HepG2 (cell line): ENCODE results near the gene EEA1. TPM values are rescaled to one million over a fixed set of nuclear protein-coding genes. Genes with fewer than 3 reads are reported as not detected.
A peak's percentile ranks its signal among the peaks of the same experiment; 100 is the strongest.

Source experiments
- AHR ChIP-seq: IDR thresholded peaks from 2 replicates; pipeline ENCODE4 v1.6.1; 2018; ENCODE audit warnings: missing genetic modification reagents, missing compliant biosample characterization
- ATAD3A ChIP-seq: sonication (generic); formaldehyde crosslinking; IDR thresholded peaks from 2 replicates; pipeline ENCODE4 v1.4.0; 2020; ENCODE audit warnings: missing genetic modification reagents
- ATF7-NPFF ChIP-seq: sonication (generic); formaldehyde crosslinking; IDR thresholded peaks from 2 replicates; pipeline ENCODE4 v1.8.1; 2023; ENCODE audit warnings: mild to moderate bottlenecking, low read depth, missing genetic modification reagents, moderate library complexity
- BORCS8-MEF2B ChIP-seq: sonication (generic); formaldehyde crosslinking; IDR thresholded peaks from 2 replicates; pipeline ENCODE4 v1.8.0; 2022; ENCODE audit warnings: mild to moderate bottlenecking, missing genetic modification reagents
- FOXO1 ChIP-seq: sonication (generic); formaldehyde crosslinking; IDR thresholded peaks from 2 replicates; pipeline ENCODE4 v1.4.0; 2020; ENCODE audit warnings: missing genetic modification reagents
- MYC ChIP-seq: sonication (generic); formaldehyde crosslinking; IDR thresholded peaks from 2 replicates; pipeline ENCODE4 v1.9.0; 2021; ENCODE audit warnings: missing genetic modification reagents, borderline replicate concordance
- NPAS2 ChIP-seq: sonication (generic); formaldehyde crosslinking; IDR thresholded peaks from 2 replicates; pipeline ENCODE4 v1.8.0; 2022; ENCODE audit warnings: mild to moderate bottlenecking, missing genetic modification reagents, borderline replicate concordance
- SMAD9 ChIP-seq: sonication (generic); formaldehyde crosslinking; IDR thresholded peaks from 2 replicates; pipeline ENCODE4 v1.5.1; 2020; ENCODE audit warnings: mild to moderate bottlenecking, missing genetic modification reagents
- ZBTB44 ChIP-seq: sonication (generic); formaldehyde crosslinking; IDR thresholded peaks from 2 replicates; pipeline ENCODE4 v1.4.0; 2020; ENCODE audit warnings: missing genetic modification reagents
- ZBTB7A ChIP-seq: sonication (generic); formaldehyde crosslinking; IDR thresholded peaks from 2 replicates; pipeline ENCODE4 v1.8.0; 2022; ENCODE audit warnings: mild to moderate bottlenecking, missing genetic modification reagents
- ZFP62 ChIP-seq: sonication (generic); formaldehyde crosslinking; IDR thresholded peaks from 2 replicates; pipeline ENCODE4 v1.4.0; 2020; ENCODE audit warnings: missing genetic modification reagents
- ZNF550 ChIP-seq: sonication (generic); formaldehyde crosslinking; IDR thresholded peaks from 2 replicates; pipeline ENCODE4 v1.4.0; 2020; ENCODE audit warnings: mild to moderate bottlenecking, missing genetic modification reagents, borderline replicate concordance
- ZNF569 ChIP-seq: sonication (generic); formaldehyde crosslinking; IDR thresholded peaks from 2 replicates; pipeline ENCODE4 v1.5.0; 2020; ENCODE audit warnings: mild to moderate bottlenecking, missing genetic modification reagents, moderate library complexity, borderline replicate concordance
- ZNF614 ChIP-seq: IDR thresholded peaks from 2 replicates; pipeline ENCODE4 v1.6.1; 2018; ENCODE audit warnings: missing biosample characterization, missing genetic modification reagents, inconsistent platforms, borderline replicate concordance
- ZNF83 ChIP-seq: sonication (generic); formaldehyde crosslinking; IDR thresholded peaks from 2 replicates; pipeline ENCODE4 v1.4.0; 2020; ENCODE audit warnings: missing genetic modification reagents, mild to moderate bottlenecking, borderline replicate concordance
- polyA plus RNA-seq, 8 experiments: library from polyadenylated mRNA; depleted of rRNA in 3 of 8; stranded (reverse) in 7 of 8; unstranded in 1 of 8; fragments of >200 nt; fragmentation: Illumina TruSeq in 4 of 8; extraction: Trizol in 4 of 8; gene quantifications; 2 replicates each; pipeline versions ENCODE4 v1.2.1 to v1.2.3, GENCODE V29; 2011 to 2016; ENCODE audit warnings: low read depth in 4 of 8, missing spikeins in 1 of 8, mixed read lengths in 1 of 8; ENCODE audit not compliant: insufficient read depth in 1 of 8
- total RNA-seq, 5 experiments: library from RNA; depleted of rRNA; stranded (reverse); fragments of >200 nt; fragmentation: Illumina TruSeq; extraction: Trizol; gene quantifications; 2 replicates each; pipeline ENCODE4 v1.2.3, GENCODE V29; 2016; ENCODE audit warnings: low read depth in 1 of 5
- TF ChIP-seq, protein P1 (sequence below): IDR thresholded peaks from 2 replicates; pipeline ENCODE4 v1.6.1; 2016; ENCODE audit warnings: low read depth, borderline replicate concordance
- TF ChIP-seq, protein P2 (sequence below): sonication (generic); formaldehyde crosslinking; IDR thresholded peaks from 2 replicates; pipeline ENCODE4 v1.4.0; 2020; ENCODE audit warnings: mild to moderate bottlenecking, missing genetic modification reagents
- TF ChIP-seq, protein P3 (sequence below): sonication (generic); formaldehyde crosslinking; IDR thresholded peaks from 2 replicates; pipeline ENCODE4 v1.8.0; 2022; ENCODE audit warnings: missing genetic modification reagents, low read depth, mild to moderate bottlenecking, borderline replicate concordance
- TF ChIP-seq, protein P4 (sequence below): sonication (generic); formaldehyde crosslinking; IDR thresholded peaks from 2 replicates; pipeline ENCODE4 v1.4.0; 2020; ENCODE audit warnings: missing genetic modification reagents

Gene EEA1
- total and polyA plus RNA-seq, 2 of the 13 experiments (the other 11 are each of a cell fraction or from before 2014, with no cell fraction given) = 5.0 to 19.3 TPM

DNA sequence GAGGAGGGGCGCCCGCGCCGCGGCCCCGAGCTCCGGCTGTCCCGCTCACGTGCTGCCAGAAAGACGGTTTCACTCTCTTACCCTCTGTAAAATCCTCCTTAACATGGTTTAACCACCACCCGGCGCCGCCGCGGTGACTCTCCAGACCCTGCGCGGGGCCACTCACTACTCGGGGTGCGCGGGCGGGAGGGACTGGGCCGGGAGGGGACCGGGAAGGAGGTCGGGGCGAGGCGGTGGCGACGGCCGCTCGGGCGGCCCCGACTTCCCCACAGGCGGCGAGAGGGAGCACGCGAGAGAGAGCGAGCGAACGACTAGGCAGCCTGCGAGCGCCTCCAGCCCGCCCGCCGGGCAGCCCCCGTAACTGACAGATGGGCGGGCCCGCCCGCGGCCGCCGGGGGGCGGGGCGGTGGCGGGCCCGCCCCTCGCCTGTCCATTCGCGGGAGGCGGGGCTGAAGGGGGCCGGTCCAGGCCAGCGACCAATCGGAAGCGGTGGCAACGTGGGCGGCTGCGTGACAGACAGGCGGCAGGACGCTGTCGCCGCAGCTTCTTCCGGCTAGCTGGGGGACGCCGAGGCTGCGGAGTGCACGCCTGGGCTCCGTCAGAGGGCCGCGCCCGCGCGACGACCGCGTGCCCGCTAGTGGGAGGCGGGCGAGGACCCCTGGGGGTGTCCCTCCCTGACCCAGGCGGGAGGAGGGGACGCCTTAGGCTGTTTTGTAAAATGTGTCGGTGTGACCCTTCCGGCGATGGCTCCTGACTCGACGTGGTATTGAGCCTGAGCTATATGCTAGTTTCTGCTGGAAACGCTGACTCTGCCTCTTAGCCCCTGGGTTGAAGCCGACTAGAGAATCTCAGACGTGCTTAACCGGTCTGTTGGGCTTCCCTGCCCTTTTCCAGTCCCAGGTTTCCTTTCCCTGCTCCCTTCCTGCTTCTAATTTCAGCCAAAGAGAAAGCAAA lies at the start of gene EEA1 (continued):
- 0 out of 2 replicates have a peak, but pooled peaks have one; percentile 69 for TF ChIP-seq ZNF550 (CRISPR knock-in tag)
- TF ChIP-seq FOXO1 (CRISPR knock-in tag) = peak; percentile 65
- TF ChIP-seq AHR (CRISPR knock-in tag) = peak; percentile 61; the same call in 1 of the 2 replicates
- peak; percentile 98 for TF ChIP-seq MYC
- TF ChIP-seq, protein P1, sequence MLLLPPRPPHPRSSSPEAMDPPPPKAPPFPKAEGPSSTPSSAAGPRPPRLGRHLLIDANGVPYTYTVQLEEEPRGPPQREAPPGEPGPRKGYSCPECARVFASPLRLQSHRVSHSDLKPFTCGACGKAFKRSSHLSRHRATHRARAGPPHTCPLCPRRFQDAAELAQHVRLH (CRISPR knock-in tag) = peak; percentile 71; the same call in 1 of the 2 replicates
- TF ChIP-seq, protein P2, sequence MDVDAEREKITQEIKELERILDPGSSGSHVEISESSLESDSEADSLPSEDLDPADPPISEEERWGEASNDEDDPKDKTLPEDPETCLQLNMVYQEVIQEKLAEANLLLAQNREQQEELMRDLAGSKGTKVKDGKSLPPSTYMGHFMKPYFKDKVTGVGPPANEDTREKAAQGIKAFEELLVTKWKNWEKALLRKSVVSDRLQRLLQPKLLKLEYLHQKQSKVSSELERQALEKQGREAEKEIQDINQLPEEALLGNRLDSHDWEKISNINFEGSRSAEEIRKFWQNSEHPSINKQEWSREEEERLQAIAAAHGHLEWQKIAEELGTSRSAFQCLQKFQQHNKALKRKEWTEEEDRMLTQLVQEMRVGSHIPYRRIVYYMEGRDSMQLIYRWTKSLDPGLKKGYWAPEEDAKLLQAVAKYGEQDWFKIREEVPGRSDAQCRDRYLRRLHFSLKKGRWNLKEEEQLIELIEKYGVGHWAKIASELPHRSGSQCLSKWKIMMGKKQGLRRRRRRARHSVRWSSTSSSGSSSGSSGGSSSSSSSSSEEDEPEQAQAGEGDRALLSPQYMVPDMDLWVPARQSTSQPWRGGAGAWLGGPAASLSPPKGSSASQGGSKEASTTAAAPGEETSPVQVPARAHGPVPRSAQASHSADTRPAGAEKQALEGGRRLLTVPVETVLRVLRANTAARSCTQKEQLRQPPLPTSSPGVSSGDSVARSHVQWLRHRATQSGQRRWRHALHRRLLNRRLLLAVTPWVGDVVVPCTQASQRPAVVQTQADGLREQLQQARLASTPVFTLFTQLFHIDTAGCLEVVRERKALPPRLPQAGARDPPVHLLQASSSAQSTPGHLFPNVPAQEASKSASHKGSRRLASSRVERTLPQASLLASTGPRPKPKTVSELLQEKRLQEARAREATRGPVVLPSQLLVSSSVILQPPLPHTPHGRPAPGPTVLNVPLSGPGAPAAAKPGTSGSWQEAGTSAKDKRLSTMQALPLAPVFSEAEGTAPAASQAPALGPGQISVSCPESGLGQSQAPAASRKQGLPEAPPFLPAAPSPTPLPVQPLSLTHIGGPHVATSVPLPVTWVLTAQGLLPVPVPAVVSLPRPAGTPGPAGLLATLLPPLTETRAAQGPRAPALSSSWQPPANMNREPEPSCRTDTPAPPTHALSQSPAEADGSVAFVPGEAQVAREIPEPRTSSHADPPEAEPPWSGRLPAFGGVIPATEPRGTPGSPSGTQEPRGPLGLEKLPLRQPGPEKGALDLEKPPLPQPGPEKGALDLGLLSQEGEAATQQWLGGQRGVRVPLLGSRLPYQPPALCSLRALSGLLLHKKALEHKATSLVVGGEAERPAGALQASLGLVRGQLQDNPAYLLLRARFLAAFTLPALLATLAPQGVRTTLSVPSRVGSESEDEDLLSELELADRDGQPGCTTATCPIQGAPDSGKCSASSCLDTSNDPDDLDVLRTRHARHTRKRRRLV (CRISPR knock-in tag) = no peak
- TF ChIP-seq, protein P3, sequence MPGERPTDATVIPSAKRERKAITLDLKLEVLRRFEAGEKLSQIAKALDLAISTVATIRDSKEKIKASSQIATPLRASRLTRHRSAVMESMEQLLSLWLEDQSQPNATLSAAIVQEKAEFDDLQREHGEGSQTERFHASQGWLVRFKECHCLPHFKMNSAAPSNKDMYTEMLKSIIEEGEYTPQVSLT (CRISPR knock-in tag) = peak; percentile 97; the same call in 1 of the 2 replicates
- no peak for TF ChIP-seq NPAS2
- TF ChIP-seq ZNF614 (CRISPR knock-in tag) = peak; percentile 66; the same call in 1 of the 2 replicates
- TF ChIP-seq ATF7-NPFF (CRISPR knock-in tag) = peak; percentile 85
- TF ChIP-seq ZFP62 = no peak
- 0 out of 2 replicates have a peak, but pooled peaks have one; percentile 61 for TF ChIP-seq ZNF569 (CRISPR knock-in tag)
- TF ChIP-seq SMAD9 = peak; percentile 89
- TF ChIP-seq, protein P4, sequence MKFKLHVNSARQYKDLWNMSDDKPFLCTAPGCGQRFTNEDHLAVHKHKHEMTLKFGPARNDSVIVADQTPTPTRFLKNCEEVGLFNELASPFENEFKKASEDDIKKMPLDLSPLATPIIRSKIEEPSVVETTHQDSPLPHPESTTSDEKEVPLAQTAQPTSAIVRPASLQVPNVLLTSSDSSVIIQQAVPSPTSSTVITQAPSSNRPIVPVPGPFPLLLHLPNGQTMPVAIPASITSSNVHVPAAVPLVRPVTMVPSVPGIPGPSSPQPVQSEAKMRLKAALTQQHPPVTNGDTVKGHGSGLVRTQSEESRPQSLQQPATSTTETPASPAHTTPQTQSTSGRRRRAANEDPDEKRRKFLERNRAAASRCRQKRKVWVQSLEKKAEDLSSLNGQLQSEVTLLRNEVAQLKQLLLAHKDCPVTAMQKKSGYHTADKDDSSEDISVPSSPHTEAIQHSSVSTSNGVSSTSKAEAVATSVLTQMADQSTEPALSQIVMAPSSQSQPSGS (CRISPR knock-in tag) = peak; percentile 59; the same call in 1 of the 2 replicates
- TF ChIP-seq BORCS8-MEF2B (CRISPR knock-in tag) = peak; percentile 91
- peak; percentile 78; the same call in 1 of the 2 replicates for TF ChIP-seq ZBTB7A
- 0 out of 2 replicates have a peak, but pooled peaks have one; percentile 55 for TF ChIP-seq ZBTB44 (CRISPR knock-in tag)
- TF ChIP-seq ZNF83 (CRISPR knock-in tag) = no peak; the same call in 1 of the 2 replicates
- TF ChIP-seq ATAD3A = no peak
